ENCODE measurements around the gene IRX2.

The IRX2 gene

DNA sequence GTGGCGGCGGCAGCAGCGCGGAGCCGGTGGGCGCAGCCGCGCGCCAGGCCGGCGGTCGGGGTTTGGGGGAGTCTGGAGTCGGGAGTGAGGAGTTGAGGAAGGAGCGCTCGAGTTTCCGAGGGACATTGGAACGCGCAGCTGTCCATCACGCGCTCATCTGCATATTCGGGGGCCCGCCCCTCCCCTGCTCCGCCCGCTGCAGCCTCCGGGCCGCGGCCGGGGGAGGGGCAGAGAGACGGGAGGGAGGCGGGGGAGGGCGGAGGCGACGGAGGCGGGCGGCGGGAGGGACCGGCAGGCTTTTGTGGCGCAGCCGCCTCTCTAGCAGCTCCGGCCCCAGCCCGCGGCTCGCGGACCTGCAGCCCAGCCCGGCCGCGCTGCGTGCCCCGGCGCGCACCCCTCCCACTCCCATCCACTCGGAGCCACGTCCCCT lies at the start of gene IRX2:
IRX2 (minus strand) TSS at position 86 of the 430 bp plus-strand sequence. CDS start 264 bp downstream, outside the sequence.
- DNase-seq (ENCODE audit: low spot score): no peak

DNA sequence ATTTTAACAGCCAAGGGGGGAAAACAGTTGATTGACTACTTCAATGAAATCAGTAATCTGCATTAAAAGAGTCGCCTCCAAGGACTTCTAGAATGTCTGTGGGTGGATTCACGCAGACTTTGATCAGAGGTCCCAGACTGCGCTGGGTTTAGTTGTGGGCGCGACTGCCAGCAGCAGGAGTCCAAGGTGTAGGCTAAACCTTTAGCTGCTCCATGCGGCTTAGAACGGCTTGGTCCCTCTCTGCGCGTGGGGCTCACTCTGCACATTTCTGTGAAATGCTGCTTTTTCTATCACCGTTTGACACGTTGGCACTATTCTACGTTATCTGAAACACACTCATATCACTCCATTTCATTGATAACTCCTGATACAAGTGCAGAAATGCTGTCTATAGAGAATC lies 48.6 kb upstream of the IRX2 start:
- DNase-seq (ENCODE audit: low spot score): no peak

DNA sequence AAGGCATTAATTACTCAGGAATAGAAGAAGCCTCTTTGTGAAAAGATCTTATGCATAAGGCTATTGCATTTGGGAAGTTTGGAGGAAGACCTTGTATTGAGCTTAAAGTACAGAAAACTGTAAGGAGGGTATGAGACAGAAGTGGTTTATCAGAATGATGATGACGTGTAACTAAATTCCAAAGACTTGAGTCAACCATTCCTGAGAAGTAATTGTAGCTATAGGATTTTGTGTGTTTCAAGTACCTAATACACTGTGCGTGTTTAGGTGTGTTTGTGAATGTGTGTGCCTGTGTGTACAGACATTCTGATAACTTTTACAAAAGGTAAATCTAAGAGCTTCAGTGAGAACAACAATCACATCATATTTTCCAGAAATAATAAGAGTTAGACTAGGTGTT lies 46.5 kb upstream of the IRX2 start:
- no peak for DNase-seq (ENCODE audit: low spot score)

DNA sequence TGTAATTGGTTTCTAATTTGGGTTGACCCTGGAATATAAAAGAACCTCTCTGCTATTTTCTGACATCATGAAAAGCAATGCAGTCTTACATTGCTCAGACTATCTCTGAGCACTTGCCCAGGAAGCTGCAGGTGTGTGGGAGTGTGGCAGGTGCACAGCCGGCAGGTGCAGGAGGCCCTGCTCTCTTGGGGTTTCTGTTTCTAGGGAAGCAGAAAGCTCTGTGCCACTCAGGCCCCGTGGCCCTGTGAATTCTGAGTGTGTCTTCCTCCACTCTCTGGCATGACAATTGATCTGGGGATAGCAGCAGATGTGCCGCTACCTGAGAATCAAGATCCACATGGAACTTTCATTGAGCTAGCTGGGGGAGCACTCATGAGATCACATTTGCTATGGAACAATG lies 45.7 kb upstream of the IRX2 start:
- no peak for DNase-seq (ENCODE audit: low spot score)

DNA sequence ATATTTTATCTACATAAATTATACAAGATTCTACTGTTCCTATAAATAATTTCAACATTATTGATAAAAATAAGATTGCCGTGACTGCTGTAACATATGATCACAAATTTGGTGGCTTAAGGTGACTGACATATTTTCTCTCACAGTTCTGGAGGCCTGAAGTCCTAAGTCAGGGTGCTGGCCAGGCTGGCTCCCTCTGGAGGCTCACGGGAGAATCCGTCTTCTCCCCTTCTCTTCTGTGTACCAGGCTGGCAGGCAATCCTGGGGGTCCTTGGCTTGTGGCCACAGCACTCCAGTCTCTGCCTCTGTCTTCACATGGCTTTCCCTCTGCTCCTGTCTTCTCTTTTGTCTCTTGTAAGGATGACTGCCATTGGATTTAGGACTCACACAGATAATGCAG lies 31.7 kb upstream of the IRX2 start:
- no peak for DNase-seq (ENCODE audit: low spot score)

DNA sequence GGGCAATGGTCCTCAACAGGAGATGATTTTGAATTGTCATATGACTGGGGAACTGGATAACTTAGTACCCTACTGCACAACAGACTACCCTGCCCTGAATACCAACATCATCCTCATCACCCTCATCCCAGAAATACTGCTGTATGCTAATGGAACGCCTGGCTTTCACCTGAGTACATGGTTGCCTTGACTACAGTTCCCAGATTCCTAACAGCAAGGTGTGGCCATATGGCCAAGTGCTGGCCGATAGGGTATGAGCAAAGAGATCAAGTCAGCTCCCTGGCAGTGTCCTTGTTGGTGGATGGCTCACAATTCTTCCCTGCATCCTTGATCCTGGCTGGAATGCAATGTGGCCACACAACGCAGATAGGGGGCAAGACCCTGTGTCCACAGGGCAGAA lies 31.2 kb upstream of the IRX2 start:
- DNase-seq (ENCODE audit: low spot score): no peak

DNA sequence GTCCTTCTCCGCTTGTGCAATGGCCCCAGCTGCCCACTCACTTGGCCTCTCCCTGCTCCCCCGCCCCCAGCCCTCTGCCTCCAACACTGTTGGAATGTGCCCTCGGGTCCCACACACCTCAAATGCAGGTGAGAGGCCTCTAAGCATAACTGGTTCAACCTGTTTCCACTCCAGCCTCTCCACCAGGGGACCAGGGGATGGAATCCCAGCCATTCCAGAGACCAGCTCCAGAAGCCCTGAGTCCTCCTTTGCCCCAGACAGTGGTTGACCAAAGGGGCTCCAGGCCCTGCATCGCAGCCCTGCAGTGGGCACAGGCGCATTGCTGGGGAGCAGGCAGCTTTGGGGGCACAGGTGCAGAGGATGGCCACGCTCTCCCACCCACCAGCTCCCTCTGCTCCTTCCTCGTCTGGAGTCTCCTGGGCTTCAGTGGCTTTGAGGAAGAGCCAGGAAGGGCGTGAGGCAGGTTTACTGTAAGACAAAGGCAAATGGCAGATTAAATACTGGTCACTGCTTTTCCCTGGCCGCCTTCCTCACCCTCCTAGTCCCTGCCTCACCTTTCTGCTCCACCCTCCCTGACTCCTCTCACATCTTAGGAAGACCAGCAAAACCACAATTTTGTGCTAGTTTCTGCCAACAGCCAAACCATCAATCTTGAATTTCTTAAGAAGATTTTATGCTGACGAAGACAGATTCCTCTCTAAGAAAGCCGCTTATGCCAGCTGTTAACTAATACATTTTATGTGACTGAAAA lies 29.1 kb upstream of the IRX2 start:
- no peak for DNase-seq (ENCODE audit: low spot score)

DNA sequence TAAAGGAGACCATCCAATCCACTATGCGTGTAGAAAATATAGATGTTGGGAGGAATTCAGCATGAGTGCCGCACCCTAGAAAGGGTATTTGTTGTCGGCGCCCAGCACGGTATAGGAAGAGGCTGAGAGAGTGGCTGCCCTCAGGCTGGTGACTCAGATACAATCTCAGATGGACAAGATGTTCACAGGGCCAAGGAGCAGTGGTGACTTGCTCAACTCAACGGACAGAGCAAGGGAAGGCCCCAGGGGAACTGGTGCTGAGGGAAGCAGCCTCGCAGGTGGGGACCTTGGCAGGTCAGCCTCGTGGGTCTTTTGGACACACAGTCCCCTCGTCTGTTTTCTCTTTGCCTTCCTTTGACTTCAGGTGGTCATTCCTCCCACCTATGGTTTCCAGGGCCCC lies 28.0 kb upstream of the IRX2 start:
- no peak for DNase-seq (ENCODE audit: low spot score)

DNA sequence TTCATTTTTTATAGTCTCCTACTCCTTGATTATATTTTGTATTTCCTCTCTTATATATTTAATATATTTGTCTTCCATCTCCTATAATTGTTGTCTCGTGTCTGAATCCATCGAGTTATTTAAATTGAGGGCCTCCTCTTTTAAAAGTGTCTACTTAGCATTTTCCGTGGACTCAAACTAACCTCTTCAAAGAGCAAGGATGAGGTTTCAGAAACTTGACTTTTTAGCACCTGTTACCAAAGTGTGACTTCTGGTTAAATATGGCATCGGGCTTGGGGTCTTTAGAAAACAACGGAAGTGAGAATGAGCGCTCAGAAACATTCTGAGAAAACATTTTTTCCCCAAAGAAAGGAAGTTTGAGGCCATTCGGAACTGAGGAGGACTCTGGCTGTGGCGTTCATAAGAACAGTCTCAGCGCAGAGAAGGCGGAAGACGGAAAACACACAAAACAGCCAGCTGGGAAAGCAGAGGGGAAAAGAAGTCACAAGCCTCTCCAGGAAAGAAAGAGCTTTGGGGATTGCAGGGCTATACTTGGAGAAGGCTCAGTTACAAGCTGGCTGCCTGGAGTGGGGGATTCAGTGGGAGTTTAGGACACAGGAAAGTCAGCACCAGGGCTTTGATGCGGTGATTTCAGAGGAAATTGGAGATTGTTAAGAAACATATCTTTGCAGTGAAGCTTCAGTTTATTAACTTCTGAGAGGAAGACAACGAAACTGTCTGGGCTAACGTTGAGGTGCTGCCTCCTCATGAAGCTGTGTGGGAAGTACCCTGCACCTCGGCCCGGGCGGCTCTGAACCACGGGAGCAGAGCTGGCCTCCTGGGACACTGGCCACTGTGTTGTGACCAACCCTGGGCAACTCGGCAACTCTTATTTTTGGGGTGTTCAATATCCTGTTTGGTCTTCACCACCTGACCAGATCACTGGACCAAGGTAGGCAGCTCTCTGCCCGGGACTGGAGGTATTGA lies 25.1 kb upstream of the IRX2 start:
- DNase-seq (ENCODE audit: low spot score): no peak

DNA sequence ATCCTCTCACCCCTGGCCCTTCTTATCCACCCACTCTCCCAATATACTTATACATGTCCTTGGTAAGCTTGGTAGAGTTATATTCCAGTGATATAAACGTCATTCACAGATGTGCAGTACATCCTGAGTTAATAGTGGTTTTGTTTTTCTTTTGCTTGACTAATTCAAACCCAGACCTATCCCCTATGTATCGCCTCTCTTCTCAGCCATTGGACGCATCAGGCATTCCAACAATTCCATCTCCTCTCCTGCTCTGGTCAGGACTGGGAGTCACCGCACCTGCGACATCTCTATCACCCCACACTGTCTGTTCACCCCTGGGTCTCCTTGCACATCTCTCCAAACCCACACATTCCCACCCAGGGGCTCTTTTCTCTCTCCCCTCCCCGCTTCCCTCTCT lies 21.9 kb upstream of the IRX2 start:
- DNase-seq (ENCODE audit: low spot score): no peak

DNA sequence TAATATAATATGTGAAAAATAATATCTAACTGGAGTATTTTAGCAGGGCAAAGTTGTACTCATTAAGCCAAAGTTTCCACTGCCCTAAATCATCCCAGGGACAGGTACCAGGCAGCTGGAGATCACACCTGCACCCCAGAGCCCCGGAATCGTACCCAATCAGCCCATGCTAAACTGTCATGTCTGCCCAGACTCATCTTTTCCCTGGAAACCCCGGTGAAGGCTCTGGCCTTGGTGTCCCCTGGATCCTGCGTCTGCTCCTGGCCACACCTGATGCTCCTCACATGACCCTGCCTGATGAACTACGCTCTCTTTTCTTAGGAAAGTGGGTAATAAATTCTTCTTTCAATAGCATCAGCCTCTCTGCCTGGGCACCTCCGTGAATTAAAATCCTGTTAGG lies 15.6 kb upstream of the IRX2 start:
- no peak for DNase-seq (ENCODE audit: low spot score)

DNA sequence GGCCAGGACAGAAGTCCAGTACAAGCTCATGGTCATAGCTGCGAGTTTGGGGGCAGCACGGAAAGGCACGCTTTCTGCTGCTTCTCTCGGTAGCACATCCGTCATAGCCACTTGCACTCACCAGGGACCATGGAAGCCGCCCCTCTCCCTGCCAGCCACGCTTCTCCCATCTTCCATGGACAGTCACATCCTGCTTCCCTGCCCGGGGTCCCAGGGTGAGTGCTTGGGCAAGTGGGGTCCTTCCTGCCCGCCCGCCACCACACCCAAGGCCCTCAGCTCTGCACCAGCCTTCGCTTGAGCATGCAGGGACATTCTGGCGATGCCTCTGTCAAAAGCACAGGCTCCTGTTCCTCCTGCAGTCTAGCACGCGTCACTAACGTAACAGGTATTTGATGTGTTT lies 13.1 kb upstream of the IRX2 start:
- no peak for DNase-seq (ENCODE audit: low spot score)

DNA sequence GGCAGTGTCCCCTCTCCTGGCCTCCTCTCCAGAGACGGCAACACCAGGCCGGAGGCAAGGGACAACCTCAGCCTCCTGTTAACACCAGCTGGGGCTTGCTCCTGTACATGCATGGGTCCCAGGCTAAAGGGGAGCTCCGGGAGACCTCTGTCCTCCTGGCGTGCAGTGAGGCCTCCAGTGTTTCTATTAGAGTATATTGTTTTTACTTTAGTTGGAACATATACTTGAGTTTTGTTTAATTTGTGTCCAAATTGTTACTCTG lies 12.0 kb upstream of the IRX2 start:
- no peak for DNase-seq (ENCODE audit: low spot score)

DNA sequence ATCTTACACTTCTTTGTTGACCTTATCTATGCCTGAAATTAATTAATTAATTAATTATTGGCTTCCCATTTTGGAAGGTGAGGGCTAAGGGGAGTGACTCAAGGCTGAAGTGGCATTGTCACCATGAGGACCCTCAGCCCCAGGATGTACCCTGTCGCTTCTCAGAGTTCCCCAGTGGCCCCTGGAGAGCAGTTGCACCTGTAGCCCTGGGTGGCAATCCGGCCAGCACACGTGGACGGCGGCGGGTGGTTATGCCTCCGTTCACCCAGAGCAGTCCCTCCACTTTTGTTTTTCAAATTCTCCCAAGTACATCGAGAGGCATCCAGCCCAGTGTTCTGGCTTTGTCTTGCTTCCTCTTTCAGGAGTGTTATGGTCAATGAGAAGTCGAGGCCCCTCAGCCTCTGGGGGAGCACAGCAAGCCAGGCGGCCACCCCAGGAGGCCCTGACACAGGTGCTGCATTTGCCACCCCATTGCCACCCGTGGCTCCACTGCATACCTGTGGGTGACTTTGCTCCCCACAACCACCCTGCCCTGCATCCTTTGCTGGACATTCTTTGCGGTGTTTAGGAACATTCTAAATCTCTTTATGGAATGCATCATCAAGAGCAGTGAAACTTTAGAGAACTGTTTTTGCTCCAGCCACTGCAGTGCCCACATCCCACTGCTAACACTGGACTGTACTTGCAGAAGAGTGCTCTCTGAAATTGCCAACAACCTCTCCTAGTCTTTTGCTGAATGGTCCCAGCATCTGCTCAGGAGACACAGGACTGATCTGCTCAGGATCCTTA lies 11.5 kb upstream of the IRX2 start:
- no peak for DNase-seq (ENCODE audit: low spot score)

DNA sequence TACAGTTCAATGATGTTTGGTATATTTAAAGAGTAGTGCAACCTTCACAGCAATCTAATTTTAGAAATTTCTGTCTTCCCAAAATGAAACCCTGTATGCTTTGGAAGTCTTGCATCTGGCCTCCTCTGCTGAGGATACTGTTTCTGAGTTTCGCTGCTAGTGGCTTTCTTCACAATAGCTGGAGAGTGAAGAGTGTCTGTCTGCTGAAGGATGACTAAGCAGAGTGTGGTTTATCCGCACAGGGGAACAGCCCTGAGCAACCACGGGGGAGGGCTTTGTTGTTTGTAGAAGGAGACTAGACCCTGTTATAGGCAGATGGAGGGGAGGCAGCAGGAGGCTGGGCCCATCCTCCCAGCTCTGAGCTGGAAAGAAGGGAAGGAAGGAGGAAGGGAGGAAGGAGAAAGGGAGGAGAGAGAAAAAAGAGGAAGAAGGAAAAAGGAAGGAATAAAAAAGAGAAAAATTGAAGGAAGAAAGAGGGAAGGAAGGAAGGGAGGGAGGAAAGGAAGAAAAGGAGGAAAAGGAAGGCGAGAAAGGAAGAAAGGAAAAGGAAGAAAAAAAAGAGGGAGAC lies 10.5 kb upstream of the IRX2 start:
- DNase-seq (ENCODE audit: low spot score): no peak

DNA sequence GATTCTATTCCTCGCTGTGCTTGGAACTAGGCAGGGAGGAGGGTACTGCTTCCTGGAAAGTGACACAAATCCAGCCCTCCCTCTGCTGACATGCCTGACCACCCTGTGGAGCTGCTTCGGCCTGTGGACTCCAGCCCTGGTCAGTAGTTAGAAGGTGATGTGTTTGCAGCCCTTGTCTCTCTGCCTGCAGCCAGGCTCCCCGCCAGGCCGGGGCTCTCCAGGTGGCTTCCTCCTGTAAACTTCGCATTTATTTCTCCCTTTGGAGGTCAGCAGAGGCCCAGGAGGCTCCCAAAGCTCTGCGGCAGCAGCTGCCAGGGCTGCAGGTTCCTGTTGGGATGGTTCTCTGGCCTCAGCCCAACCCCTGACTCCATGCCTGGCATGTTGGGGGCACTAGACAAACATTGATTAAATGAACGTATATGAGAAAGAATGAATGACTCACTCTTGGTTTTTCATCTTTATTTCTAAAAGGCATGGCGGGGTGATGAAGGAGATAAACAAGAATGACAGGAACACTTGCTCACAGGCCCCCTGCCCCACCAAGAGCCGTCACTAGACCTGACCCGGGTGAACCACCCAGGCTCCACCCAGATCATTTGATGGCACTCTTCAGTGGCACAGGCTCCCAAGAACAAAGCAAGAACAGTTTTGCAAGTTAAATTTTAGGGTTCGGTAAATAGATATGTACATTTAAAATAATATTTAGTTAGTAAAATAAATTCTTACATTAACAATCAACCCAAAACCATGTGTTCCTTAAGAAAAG lies 8.4 kb upstream of the IRX2 start:
- DNase-seq (ENCODE audit: low spot score): no peak

DNA sequence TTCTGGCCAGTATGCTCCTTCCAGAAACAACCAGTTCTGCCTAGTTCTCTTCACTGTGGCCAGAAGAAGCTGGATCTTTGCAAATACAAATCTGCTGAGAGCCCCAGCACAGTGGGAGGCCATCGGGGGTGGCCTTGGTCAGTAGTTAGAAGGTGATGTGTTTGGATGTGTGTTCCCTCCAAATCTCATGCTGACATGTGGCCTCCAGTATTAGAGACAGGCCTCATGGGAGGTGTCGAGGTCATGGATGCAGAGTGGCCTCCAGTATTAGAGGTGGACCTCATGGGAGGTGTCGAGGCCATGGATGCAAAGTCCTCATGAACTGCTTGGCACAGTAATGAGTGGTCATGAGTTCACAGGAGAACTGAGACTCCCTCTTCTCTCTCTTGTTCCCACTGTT lies 7.6 kb upstream of the IRX2 start:
- DNase-seq (ENCODE audit: low spot score): no peak

DNA sequence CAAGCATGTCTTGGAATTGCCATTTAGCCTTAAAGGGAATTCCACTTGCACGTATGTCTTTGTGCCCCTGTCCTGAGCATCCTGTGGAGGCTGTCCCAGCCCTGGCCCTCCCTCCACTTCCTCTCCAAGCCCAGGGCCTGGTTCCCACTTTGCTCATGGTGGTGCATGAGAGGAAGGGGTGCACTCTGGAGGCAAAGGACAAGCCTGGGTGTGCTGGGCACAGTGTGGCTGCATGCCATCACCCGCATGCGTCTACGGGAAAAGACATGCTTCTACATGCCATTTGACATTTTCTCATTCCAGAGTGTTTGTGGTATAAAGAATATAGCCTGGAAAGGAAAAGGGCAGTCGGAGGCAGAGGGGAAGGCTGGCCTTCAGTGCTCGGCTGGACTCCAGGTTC lies 7.2 kb upstream of the IRX2 start:
- DNase-seq (ENCODE audit: low spot score): no peak

DNA sequence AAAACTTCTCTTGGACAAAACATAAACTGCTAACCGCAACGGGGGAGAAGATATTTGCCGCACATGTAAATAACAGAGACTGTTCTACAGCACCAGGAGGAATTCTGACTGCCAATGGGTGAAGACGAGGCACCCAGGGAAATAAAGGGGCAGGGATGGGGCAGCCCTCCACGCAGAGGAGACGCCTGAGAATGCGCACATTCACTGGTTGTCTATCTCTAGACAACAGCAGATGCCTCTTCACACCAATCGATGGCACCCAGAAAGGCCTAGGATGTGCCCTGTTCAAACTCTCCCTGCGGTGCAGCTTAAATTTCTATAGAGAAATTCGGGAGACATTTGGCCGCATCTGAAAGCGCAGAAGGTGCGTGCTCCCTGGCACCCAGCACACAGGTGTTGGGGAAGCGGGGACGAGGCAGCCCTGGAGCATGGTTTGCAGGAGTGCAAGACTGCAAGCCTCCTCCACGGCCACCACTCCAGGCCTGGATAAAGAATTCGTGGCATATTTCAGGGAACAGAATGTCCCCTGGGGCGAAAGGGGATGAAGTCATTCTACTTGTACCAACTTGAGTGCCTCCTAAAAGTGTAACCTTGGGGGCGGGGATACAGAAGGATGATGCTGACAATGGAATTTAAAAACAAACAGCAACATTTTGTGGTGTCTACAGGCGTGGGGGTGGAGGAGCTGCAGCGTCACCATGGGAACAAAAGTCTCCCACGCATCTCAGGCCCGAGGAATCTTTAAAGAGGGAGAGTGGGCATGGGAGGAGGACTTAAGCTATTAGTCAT lies 6.3 kb upstream of the IRX2 start:
- no peak for DNase-seq (ENCODE audit: low spot score)

DNA sequence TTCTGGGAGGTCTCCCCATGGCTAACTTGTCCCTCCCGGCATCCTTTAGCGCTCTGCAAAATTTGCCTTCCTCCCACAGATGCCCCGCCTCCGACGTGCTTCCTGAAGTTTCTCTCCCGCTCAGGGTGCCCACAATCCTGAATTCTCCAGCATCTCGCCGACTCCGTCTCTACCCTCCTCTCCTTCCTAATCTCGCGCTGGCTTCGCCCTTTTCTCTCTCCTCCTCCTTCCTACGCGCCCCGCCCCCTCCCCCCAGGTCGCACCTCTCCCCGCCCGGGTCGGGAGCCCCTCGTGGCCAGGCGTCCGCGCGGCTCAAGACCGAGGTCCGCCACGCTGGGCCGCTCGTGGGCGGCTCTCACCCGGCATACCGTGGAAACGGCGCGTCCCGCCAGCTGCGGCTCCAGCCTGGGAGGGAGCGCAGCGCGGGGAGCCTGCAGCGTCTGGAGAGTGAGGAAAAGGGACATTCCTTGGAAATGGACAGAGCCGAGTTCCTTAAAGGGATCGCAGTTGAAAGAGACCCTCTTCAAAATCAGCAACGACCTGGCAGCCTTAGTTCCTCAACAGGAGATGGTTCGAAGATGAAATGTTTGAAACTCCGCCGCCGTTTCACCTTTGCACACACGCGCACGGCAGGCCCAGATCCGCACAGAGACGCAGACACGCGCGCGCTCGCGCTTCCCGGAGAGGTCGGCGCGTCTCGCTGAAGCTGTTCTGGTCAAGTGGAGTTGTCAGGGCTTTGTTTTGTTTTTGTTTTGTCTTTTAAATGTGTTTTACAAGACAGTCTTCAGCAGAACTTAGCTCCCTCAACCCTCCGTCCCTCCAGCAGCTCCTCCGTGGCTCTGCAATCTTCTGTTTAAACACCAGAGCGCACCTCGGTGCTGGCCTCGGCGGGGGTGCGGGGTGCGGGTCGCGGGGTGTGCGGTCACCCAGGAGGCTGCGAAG lies 5.0 kb upstream of the IRX2 start:
- no peak for DNase-seq (ENCODE audit: low spot score)

Measured in CD4-positive, alpha-beta T cell treated with Interleukin-15 for 4 hours (primary cell).